Measurements from ENCODE around the gene SHH. TPM values are rescaled to one million over a fixed set of nuclear protein-coding genes. Genes with fewer than 3 reads are reported as not detected.

The SHH gene
- total RNA-seq, 1 donor from 2014 or later, result 0.58 TPM

- DNase-seq (ENCODE audit: low spot score in 2 of 2, unreplicated experiment in 2 of 2), result no peak
- Mint-ChIP-seq H3K27ac (no peak overlapping the region), H3K4me1 (peaks cover 4% of the 10 kb centered on the region), H3K4me3 (peak overlapping the region; percentile 24), H3K9me3 (peaks cover 8% of the 10 kb centered on the region), H3K27me3 (ENCODE audit: low read depth) (peaks cover 30% of the 10 kb centered on the region), H3K36me3 (peaks cover 14% of the 10 kb centered on the region)
- no peak for TF ChIP-seq CTCF (IDR thresholded peaks at IDR 0.05; ENCODE audit: unreplicated experiment)
Measured at GRCh38 chr7:155789001-155789725, 23.1 kb downstream of the SHH start.

- TF ChIP-seq CTCF (IDR thresholded peaks at IDR 0.05; ENCODE audit: unreplicated experiment), result no peak
- DNase-seq (ENCODE audit: low spot score in 2 of 2, unreplicated experiment in 2 of 2), result no peak
- Mint-ChIP-seq H3K4me3 (no peak overlapping the region), H3K36me3 (peaks cover 18% of the 10 kb centered on the region), H3K9me3 (peaks cover 8% of the 10 kb centered on the region), H3K27ac (no peak overlapping the region), H3K4me1 (peaks cover 4% of the 10 kb centered on the region), H3K27me3 (ENCODE audit: low read depth) (peaks cover 30% of the 10 kb centered on the region)
Measured at GRCh38 chr7:155788616-155789000, 23.7 kb downstream of the SHH start.

GRCh38 chr7:155787171-155787851 is 25.0 kb downstream of the SHH start:
- Mint-ChIP-seq H3K27ac (no peak overlapping the region), H3K36me3 (peaks cover 21% of the 10 kb centered on the region), H3K4me3 (peak overlapping the region; percentile 62), H3K4me1 (peaks cover 4% of the 10 kb centered on the region), H3K27me3 (ENCODE audit: low read depth) (peaks cover 30% of the 10 kb centered on the region), H3K9me3 (peaks cover 8% of the 10 kb centered on the region)
- no peak for DNase-seq (ENCODE audit: low spot score in 2 of 2, unreplicated experiment in 2 of 2)
- TF ChIP-seq CTCF (IDR thresholded peaks at IDR 0.05; ENCODE audit: unreplicated experiment), result no peak

- Mint-ChIP-seq H3K27ac (no peak overlapping the region), H3K9me3 (peaks cover 6% of the 10 kb centered on the region), H3K4me3 (peak overlapping the region; percentile 46), H3K4me1 (peaks cover 4% of the 10 kb centered on the region), H3K27me3 (ENCODE audit: low read depth) (peaks cover 28% of the 10 kb centered on the region), H3K36me3 (peaks cover 21% of the 10 kb centered on the region)
- no peak for TF ChIP-seq CTCF (IDR thresholded peaks at IDR 0.05; ENCODE audit: unreplicated experiment)
- no peak for DNase-seq (ENCODE audit: low spot score in 2 of 2, unreplicated experiment in 2 of 2)
Measured at GRCh38 chr7:155786491-155786890, 25.8 kb downstream of the SHH start.

- no peak for TF ChIP-seq CTCF (IDR thresholded peaks at IDR 0.05; ENCODE audit: unreplicated experiment)
- DNase-seq (ENCODE audit: low spot score in 2 of 2, unreplicated experiment in 2 of 2), result no peak
- peaks cover 30% of the 10 kb centered on the region for H3K36me3 Mint-ChIP-seq
- H3K4me3 Mint-ChIP-seq, result no peak overlapping the region
- H3K9me3 Mint-ChIP-seq, result peaks cover 4% of the 10 kb centered on the region
- peaks cover 25% of the 10 kb centered on the region for H3K27me3 Mint-ChIP-seq (ENCODE audit: low read depth)
- peaks cover 4% of the 10 kb centered on the region for H3K4me1 Mint-ChIP-seq
- no peak overlapping the region for H3K27ac Mint-ChIP-seq
Measured at GRCh38 chr7:155785536-155785935, 26.7 kb downstream of the SHH start.
